ENCODE data around the gene SDS.

The SDS gene

GRCh38 chr12:113351089-113351488, 52.6 kb downstream of the SDS start:
- DNase-seq (ENCODE audit: low read depth in 2 of 2, low spot score in 1 of 2), result no peak

GRCh38 chr12:113348849-113349536, 54.7 kb downstream of the SDS start:
- DNase-seq (ENCODE audit: low read depth in 2 of 2, low spot score in 1 of 2), result no peak

- no peak for DNase-seq (ENCODE audit: low read depth in 2 of 2, low spot score in 1 of 2)
Measured at GRCh38 chr12:113347892-113348291, 55.8 kb downstream of the SDS start.

GRCh38 chr12:113347107-113347506, 56.6 kb downstream of the SDS start:
- no peak for DNase-seq (ENCODE audit: low read depth in 2 of 2, low spot score in 1 of 2)

- no peak for DNase-seq (ENCODE audit: low read depth in 2 of 2, low spot score in 1 of 2)
Measured at GRCh38 chr12:113346353-113346752, 57.3 kb downstream of the SDS start.

GRCh38 chr12:113345318-113345717, 58.4 kb downstream of the SDS start:
- no peak for DNase-seq (ENCODE audit: low read depth in 2 of 2, low spot score in 1 of 2)
